ENCODE results near the gene SCYGR8.

SCYGR8 gene

GRCh38 chr2:227761740-227762476, 16.2 kb downstream of the SCYGR8 start:
- DNase-seq = no peak

GRCh38 chr2:227765788-227766372, 20.2 kb downstream of the SCYGR8 start:
- no peak for DNase-seq

DNA sequence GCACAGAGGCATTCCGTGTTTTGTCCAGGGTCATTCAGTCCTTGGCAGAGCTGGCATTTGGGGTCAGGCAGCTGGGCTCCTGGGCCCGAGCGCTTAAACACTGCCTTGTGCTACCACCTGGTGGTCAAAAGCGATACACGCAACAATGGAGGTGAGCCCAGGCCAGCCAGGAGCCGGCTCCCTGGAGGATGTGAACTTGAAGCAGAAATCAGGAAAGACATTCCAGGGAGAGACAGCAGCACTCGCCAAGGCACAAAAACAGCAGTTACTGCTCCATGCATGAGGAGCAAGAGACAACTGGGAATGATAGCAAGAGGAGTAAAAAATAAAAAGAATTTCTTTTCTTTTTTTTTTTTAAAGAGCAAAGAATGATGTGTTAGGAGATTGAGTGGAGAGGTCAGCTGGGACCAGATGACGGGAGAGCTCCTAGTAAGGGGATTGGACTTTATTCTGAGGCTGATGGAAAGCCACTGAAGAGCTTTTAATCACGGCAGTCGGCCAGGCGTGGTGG, 20.7 kb downstream of the SCYGR8 start:
- DNase-seq = peak; percentile 37

- no peak for DNase-seq
Observed at GRCh38 chr2:227767830-227768229, 22.1 kb downstream of the SCYGR8 start.

DNA sequence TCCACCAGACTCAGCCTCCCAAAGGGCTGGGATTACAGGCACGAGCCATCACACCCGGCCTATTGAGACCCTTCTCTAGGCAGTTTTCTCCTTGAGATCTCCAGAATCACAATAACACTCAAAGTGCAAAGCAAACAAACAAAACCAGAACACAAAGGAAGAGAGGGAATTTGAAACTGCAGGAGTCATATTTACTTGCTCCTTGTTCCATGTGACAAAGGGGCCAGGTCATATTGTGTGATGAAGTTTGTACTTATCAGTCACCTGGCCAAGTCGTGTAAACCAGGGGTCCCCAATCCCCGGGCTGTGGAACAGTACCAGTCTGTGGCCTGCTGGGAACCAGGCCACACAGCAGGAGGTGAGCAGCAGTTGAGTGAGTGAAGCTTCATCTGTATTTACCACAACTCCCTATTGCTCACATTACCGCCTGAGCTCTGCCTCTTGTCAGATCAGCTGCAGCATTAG, 26.5 kb downstream of the SCYGR8 start:
- DNase-seq = no peak

DNA sequence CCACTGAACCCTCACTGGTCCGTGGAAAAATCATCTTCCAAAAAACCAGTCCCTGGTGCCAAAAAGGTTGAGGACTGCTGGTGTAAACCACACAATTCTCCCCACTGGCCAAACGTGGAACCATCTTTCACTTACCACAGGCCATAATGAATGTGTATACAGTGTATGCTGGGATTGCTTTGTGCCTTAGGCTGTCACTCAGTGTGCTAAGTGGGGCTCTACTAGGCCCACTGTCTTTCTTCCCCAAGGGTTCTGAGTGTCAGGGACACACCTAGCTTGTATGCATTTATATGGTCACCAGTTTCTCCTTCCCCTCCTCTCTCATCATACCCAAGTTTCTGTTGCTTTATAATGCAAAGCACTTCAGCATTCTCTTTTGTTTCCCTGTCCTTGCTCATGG, 27.2 kb downstream of the SCYGR8 start:
- DNase-seq = no peak

DNA sequence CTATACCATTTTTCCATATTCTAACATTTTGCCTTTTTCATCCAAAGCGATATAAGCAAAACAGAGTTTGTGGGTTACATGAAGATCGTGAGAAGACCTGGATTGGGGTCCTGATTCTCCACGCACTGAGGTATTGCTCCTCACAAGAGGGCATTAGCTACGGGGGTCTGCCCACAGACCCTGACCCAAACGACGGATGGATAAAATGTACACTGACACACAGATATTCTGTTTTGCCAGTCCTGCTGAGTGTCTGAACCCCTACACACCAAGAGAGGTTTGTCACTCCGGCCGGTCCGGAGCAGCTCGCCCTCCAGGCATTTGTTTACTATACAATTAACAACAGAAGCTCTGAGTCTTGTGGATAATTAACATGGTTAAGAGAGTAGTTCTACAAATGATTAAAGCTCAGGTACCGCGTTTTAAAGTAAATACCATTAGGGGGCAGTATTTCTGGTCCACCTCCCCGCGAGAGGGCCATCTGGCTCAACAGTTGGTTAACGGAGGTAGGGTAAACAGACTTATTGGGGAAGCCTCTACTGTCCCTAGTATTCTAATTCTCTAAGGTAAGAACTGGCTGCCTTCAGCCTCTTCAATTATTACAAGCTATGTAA, 28.4 kb downstream of the SCYGR8 start:
- no peak for DNase-seq

- no peak for DNase-seq
Observed at GRCh38 chr2:227774895-227775842, 29.5 kb downstream of the SCYGR8 start.

GRCh38 chr2:227780981-227781615, 35.4 kb downstream of the SCYGR8 start:
- no peak for DNase-seq

- DNase-seq = no peak
Observed at GRCh38 chr2:227781841-227782240, 36.1 kb downstream of the SCYGR8 start.

GRCh38 chr2:227782804-227783203, 37.1 kb downstream of the SCYGR8 start:
- DNase-seq = no peak

DNA sequence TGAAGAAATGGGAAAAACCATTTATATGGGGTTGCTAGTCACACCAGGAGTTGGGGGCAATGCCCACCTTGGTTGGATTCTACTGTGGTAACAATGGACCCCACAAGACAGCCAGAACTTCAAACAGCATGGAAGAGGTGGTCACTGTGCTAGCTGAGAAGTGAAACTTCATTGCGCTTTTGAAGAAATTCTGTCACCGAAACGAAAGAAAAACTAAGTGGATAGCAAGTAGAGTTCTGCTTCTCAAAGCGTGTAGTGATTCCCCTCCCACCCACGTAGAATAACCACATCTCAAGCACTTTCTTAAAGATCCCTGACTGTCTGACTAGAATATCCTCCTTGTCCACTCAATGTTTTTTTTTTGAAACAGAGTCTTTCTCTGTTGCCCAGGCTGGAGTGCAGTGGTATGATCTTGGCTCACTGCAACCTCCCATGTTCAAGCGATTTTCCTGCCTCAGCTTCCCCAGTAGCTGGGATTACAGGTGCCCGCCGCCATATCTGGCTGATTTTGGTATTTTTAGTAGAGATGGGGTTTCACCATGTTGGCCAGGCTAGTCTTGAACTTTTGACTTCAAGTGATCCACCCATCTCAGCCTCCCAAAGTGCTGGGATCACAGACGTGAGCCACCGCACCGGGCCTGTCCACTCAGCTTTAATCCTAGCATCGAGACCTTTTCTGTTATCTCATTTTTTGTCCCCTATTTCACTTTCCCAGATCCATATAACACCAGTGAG, 37.9 kb downstream of the SCYGR8 start:
- DNase-seq = no peak

DNA sequence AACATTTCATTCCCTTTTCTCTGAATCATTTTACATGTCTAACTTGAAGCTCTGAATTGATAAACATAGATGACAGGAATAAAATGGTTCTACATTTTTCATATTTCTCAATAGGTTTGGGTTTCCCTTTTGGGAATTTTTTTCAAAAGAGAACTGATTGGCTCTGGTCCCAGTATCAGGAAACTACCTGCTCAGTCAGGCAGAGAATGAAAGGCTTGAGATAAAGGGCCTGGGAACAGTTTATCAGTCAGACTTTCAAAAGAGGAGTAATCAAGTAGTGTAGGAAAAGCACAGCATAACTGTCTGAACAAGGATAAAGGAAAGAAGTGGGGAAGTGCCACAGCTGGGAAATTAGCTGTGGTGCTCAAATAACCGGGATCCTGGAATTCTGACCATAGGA, 39.6 kb downstream of the SCYGR8 start:
- DNase-seq = no peak

GRCh38 chr2:227788561-227789018, 42.9 kb downstream of the SCYGR8 start:
- no peak for DNase-seq

DNA sequence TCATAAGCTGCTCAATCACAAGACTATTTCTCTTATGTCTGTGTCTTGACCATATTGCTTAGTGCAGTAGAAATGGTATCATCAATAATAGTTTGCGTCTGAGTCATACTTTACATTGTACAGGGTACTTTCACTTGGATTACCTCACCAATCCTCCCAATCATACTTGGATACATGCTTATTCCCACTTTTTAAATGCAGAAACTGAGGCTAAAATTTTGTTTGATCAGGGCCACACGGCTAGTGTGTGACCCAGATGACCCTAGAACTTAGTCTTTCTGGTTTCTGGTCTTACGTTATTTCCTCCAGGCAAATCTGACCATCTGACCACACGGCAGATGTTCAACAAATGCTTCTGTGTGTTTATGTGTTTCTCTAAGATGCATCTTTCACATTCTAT, 44.1 kb downstream of the SCYGR8 start:
- no peak for DNase-seq

DNA sequence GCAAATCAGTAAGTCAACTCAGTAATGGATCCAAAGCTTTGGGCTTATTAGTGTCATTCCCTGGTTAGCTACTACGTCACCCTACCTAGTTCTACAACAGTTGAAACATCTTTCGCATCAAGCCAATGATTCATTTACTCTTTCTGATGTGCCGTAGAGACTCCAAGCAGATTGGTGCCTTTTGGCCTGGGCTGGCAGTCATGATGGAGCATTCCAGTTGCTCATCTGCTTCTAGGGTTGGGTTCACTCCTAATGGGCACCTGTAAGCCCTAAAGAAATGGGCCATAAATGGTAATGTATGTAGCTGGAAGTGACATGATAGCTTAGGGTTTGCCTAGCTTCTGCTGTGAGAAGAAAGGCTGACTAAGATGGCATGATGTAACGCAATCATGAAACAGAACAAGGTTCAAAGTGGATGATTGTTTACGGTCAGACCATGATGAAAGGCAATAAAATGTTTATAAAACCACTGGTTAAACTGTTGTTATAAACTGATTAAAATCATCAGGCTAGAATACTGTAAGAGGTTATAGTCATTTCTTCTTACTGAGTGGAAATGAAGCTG, 47.5 kb downstream of the SCYGR8 start:
- no peak for DNase-seq
